Activated T-helper 1 cell treated with anti-CD3 and anti-CD28 coated beads, Interleukin-2, amount 50 U/mL, for 16 hours (primary cell): ENCODE results near the gene HIVEP3.

Source experiments
- DNase-seq, 2 donors: peaks; one replicate each; pipeline ENCODE4 v3.0.0-alpha.2; 2020; ENCODE audit warnings: low read depth in 1 of 2, low spot score in 1 of 2

Gene HIVEP3

GRCh38 chr1:41478118-41478748, 440.5 kb downstream of the HIVEP3 start:
- no peak for DNase-seq

GRCh38 chr1:41476807-41477361, 441.8 kb downstream of the HIVEP3 start:
- no peak for DNase-seq

- DNase-seq, result no peak
Observed at GRCh38 chr1:41475859-41476567, 442.7 kb downstream of the HIVEP3 start.

- DNase-seq, result no peak
Observed at GRCh38 chr1:41475346-41475745, 443.4 kb downstream of the HIVEP3 start.

- no peak for DNase-seq
Observed at GRCh38 chr1:41474490-41475271, 444.0 kb downstream of the HIVEP3 start.

- no peak for DNase-seq
Observed at GRCh38 chr1:41473738-41474362, 444.9 kb downstream of the HIVEP3 start.

- DNase-seq, result no peak
Observed at GRCh38 chr1:41471658-41472057, 447.1 kb downstream of the HIVEP3 start.

- no peak for DNase-seq
Observed at GRCh38 chr1:41469706-41470105, 449.0 kb downstream of the HIVEP3 start.

GRCh38 chr1:41468122-41468762, 450.5 kb downstream of the HIVEP3 start:
- no peak for DNase-seq

GRCh38 chr1:41467673-41468072, 451.0 kb downstream of the HIVEP3 start:
- no peak for DNase-seq

- DNase-seq, result no peak
Observed at GRCh38 chr1:41466146-41466545, 452.6 kb downstream of the HIVEP3 start.

GRCh38 chr1:41465741-41466140, 453.0 kb downstream of the HIVEP3 start:
- DNase-seq, result no peak

GRCh38 chr1:41464885-41465284, 453.8 kb downstream of the HIVEP3 start:
- DNase-seq, result no peak

- DNase-seq, result no peak
Observed at GRCh38 chr1:41463516-41463915, 455.2 kb downstream of the HIVEP3 start.

- DNase-seq, result no peak
Observed at GRCh38 chr1:41462680-41463004, 456.1 kb downstream of the HIVEP3 start.

GRCh38 chr1:41461790-41462679, 456.7 kb downstream of the HIVEP3 start:
- no peak for DNase-seq

GRCh38 chr1:41456847-41457540, 461.7 kb downstream of the HIVEP3 start:
- no peak for DNase-seq
